GM21619 (cell line): Measurements from ENCODE around the gene SLC39A10.

Experiments
- ATAC-seq: cut with Tn5 transposase; IDR thresholded peaks from one replicate; pipeline ENCODE4 v1.9.1; 2021; ENCODE audit not compliant: unreplicated experiment

Gene SLC39A10

GRCh38 chr2:195716466-195716865 lies 59.4 kb downstream of the SLC39A10 start:
- no peak for ATAC-seq

GRCh38 chr2:195721042-195721441 lies 64.0 kb downstream of the SLC39A10 start:
- no peak for ATAC-seq

- ATAC-seq = no peak
Measured at GRCh38 chr2:195722075-195722474, 65.0 kb downstream of the SLC39A10 start.

GRCh38 chr2:195727106-195727505 lies 70.1 kb downstream of the SLC39A10 start:
- ATAC-seq = no peak

- no peak for ATAC-seq
Measured at GRCh38 chr2:195730912-195731311, 73.9 kb downstream of the SLC39A10 start.

- ATAC-seq = no peak
Measured at GRCh38 chr2:195732574-195732973, 75.5 kb downstream of the SLC39A10 start.

GRCh38 chr2:195733831-195734230 lies 76.8 kb downstream of the SLC39A10 start:
- ATAC-seq = no peak

- no peak for ATAC-seq
Measured at GRCh38 chr2:195734395-195734794, 77.4 kb downstream of the SLC39A10 start.

- no peak for ATAC-seq
Measured at GRCh38 chr2:195734931-195735330, 77.9 kb downstream of the SLC39A10 start.

GRCh38 chr2:195735347-195735746 lies 78.3 kb downstream of the SLC39A10 start:
- no peak for ATAC-seq

- ATAC-seq = no peak
Measured at GRCh38 chr2:195737511-195738325, 80.7 kb downstream of the SLC39A10 start.

GRCh38 chr2:195741191-195741590 lies 84.2 kb downstream of the SLC39A10 start:
- no peak for ATAC-seq

GRCh38 chr2:195756218-195756942 lies 99.4 kb downstream of the SLC39A10 start:
- ATAC-seq = no peak

GRCh38 chr2:195758846-195759245 lies 101.8 kb downstream of the SLC39A10 start:
- ATAC-seq = no peak

- no peak for ATAC-seq
Measured at GRCh38 chr2:195759877-195760276, 102.9 kb downstream of the SLC39A10 start.

- ATAC-seq = no peak
Measured at GRCh38 chr2:195763866-195764265, 106.8 kb downstream of the SLC39A10 start.

- ATAC-seq = no peak
Measured at GRCh38 chr2:195766691-195767090, 109.7 kb downstream of the SLC39A10 start.

GRCh38 chr2:195768431-195768830 lies 111.4 kb downstream of the SLC39A10 start:
- no peak for ATAC-seq

- ATAC-seq = no peak
Measured at GRCh38 chr2:195769975-195770374, 112.9 kb downstream of the SLC39A10 start.

- no peak for ATAC-seq
Measured at GRCh38 chr2:195779491-195779890, 122.5 kb downstream of the SLC39A10 start.

GRCh38 chr2:195782156-195782555 lies 125.1 kb downstream of the SLC39A10 start:
- no peak for ATAC-seq
